HG02571 (cell line): ENCODE data around the gene USP13.
"Not testable (repeated sequence)": the region's sequence is repeated elsewhere in the genome, so short reads cannot be mapped to it uniquely, and the experiment has no call there.

Experiments
- ATAC-seq: cut with Tn5 transposase; IDR thresholded peaks from one replicate; pipeline ENCODE4 v1.9.1; 2021; ENCODE audit warnings: mild to moderate bottlenecking, moderate library complexity; ENCODE audit not compliant: unreplicated experiment

USP13 gene

GRCh38 chr3:179653096-179653797, 407 bp downstream of the USP13 start:
- ATAC-seq: peak; percentile 61

- ATAC-seq: no peak
These were observed 2.4 kb downstream of the USP13 start for GRCh38 chr3:179655236-179655635.

GRCh38 chr3:179658606-179659005, 5.8 kb downstream of the USP13 start:
- no peak for ATAC-seq

- ATAC-seq: no peak
These were observed 8.0 kb downstream of the USP13 start for GRCh38 chr3:179660872-179661271.

- no peak for ATAC-seq
These were observed 8.9 kb downstream of the USP13 start for GRCh38 chr3:179661777-179662176.

GRCh38 chr3:179663093-179663492, 10.3 kb downstream of the USP13 start:
- ATAC-seq: no peak

GRCh38 chr3:179666030-179666429, 13.2 kb downstream of the USP13 start:
- ATAC-seq: no peak

- no peak for ATAC-seq
These were observed 13.7 kb downstream of the USP13 start for GRCh38 chr3:179666436-179667035.

GRCh38 chr3:179668429-179668828, 15.6 kb downstream of the USP13 start:
- no peak for ATAC-seq

- no peak for ATAC-seq
These were observed 17.5 kb downstream of the USP13 start for GRCh38 chr3:179670311-179670710.

GRCh38 chr3:179671309-179671708, 18.5 kb downstream of the USP13 start:
- no peak for ATAC-seq

GRCh38 chr3:179671747-179672242, 19.0 kb downstream of the USP13 start:
- ATAC-seq: no peak

GRCh38 chr3:179672918-179673317, 20.1 kb downstream of the USP13 start:
- ATAC-seq: no peak

GRCh38 chr3:179673523-179673922, 20.7 kb downstream of the USP13 start:
- ATAC-seq: no peak

GRCh38 chr3:179676081-179676480, 23.2 kb downstream of the USP13 start:
- ATAC-seq: no peak

GRCh38 chr3:179677884-179678283, 25.0 kb downstream of the USP13 start:
- ATAC-seq: no peak

GRCh38 chr3:179681492-179682263, 28.8 kb downstream of the USP13 start:
- no peak for ATAC-seq

- ATAC-seq: no peak
These were observed 29.7 kb downstream of the USP13 start for GRCh38 chr3:179682426-179683080.

GRCh38 chr3:179683286-179683685, 30.4 kb downstream of the USP13 start:
- not testable (repeated sequence) for ATAC-seq

- ATAC-seq: no peak
These were observed 35.2 kb downstream of the USP13 start for GRCh38 chr3:179687967-179688535.

- no peak for ATAC-seq
These were observed 36.0 kb downstream of the USP13 start for GRCh38 chr3:179688850-179689249.
